CD14-positive monocyte (primary cell): ENCODE results near the gene SNAPC2. TPM values are rescaled to one million over a fixed set of nuclear protein-coding genes. Genes with fewer than 3 reads are reported as not detected.

Experiments
- DNase-seq, 3 donors: peaks; one replicate each; pipeline ENCODE4 v3.0.0-alpha.2; 2011 to 2022
- H2AFZ ChIP-seq: 2 replicates; pipeline ENCODE4 v1.6.0; 2012; ENCODE audit warnings: mild to moderate bottlenecking, low read depth, low read length, inconsistent platforms; ENCODE audit not compliant: insufficient read depth, poor library complexity, severe bottlenecking
- H3K27ac ChIP-seq, 2 donors: 1 replicate in 1 of 2; 2 replicates in 1 of 2; pipeline ENCODE4 v1.5.1; 2012 to 2013; ENCODE audit warnings: low read length in 2 of 2, control low read depth in 1 of 2, inconsistent platforms in 1 of 2, low read depth in 1 of 2, mild to moderate bottlenecking in 1 of 2
- H3K27me3 ChIP-seq, 2 donors: one replicate each; pipeline versions ENCODE4 v1.6.0 to v1.6.1; 2011 to 2013; ENCODE audit warnings: low read length in 2 of 2; ENCODE audit not compliant: control insufficient read depth in 2 of 2, insufficient read depth in 2 of 2
- H3K36me3 ChIP-seq, 2 donors: replicated peaks in 1 of 2; 1 replicate in 1 of 2; 2 replicates in 1 of 2; pipeline versions ENCODE4 v1.5.1 to v1.6.1; 2012 to 2013; ENCODE audit warnings: low read length in 2 of 2, control low read depth in 1 of 2, inconsistent platforms in 1 of 2, mild to moderate bottlenecking in 1 of 2; ENCODE audit not compliant: insufficient read depth in 2 of 2, control insufficient read depth in 1 of 2
- H3K4me1 ChIP-seq, 2 donors: 1 replicate in 1 of 2; 2 replicates in 1 of 2; pipeline versions ENCODE4 v1.5.1 to v1.6.1; 2012 to 2013; ENCODE audit warnings: low read length in 2 of 2, control low read depth in 1 of 2, inconsistent platforms in 1 of 2, mild to moderate bottlenecking in 1 of 2, moderate library complexity in 1 of 2; ENCODE audit not compliant: insufficient read depth in 2 of 2, control insufficient read depth in 1 of 2
- H3K4me2 ChIP-seq: replicated peaks from 2 replicates; pipeline ENCODE3; 2012; ENCODE audit warnings: low read length, moderate library complexity, mild to moderate bottlenecking; ENCODE audit not compliant: poor library complexity, severe bottlenecking; ENCODE audit errors: extremely low read depth
- H3K4me3 ChIP-seq, 3 experiments: fragments of 200-600 bp in 1 of 3; sonication (generic) in 1 of 3; replicated peaks in 1 of 3; 1 replicate in 2 of 3; 2 replicates in 1 of 3; pipeline ENCODE4 v1.5.1; 2011 to 2013; ENCODE audit warnings: low read length in 3 of 3, mild to moderate bottlenecking in 3 of 3, control low read depth in 2 of 3, low read depth in 2 of 3, inconsistent platforms in 1 of 3, moderate library complexity in 1 of 3
- H3K79me2 ChIP-seq: 2 replicates; pipeline ENCODE4 v1.6.0; 2012; ENCODE audit warnings: mild to moderate bottlenecking, control low read depth, inconsistent platforms, low read length, moderate library complexity; ENCODE audit not compliant: insufficient read depth
- H3K9ac ChIP-seq: 2 replicates; pipeline ENCODE4 v1.6.0; 2017; ENCODE audit warnings: low read length, mild to moderate bottlenecking; ENCODE audit not compliant: insufficient read depth, poor library complexity, severe bottlenecking
- H3K9me3 ChIP-seq, 2 donors: replicated peaks in 1 of 2; 1 replicate in 1 of 2; 2 replicates in 1 of 2; pipeline versions ENCODE4 v1.5.1 to v1.6.1; 2012 to 2013; ENCODE audit warnings: low read length in 2 of 2, control low read depth in 1 of 2; ENCODE audit not compliant: control insufficient read depth in 1 of 2, insufficient read depth in 1 of 2
- H4K20me1 ChIP-seq: 2 replicates; pipeline ENCODE4 v1.6.0; 2012; ENCODE audit warnings: mild to moderate bottlenecking, low read length, control low read depth, moderate library complexity; ENCODE audit not compliant: insufficient read depth
- H3K27ac Mint-ChIP-seq, 7 donors: one replicate each; pipeline ENCODE4 v1.8.0; 2020; ENCODE audit warnings: mild to moderate bottlenecking in 7 of 7, mixed read lengths in 7 of 7, moderate library complexity in 6 of 7, inconsistent platforms in 2 of 7
- H3K27me3 Mint-ChIP-seq, 3 donors: one replicate each; pipeline ENCODE4 v1.8.0; 2021 to 2022; ENCODE audit warnings: low read depth in 3 of 3, mild to moderate bottlenecking in 3 of 3, mixed read lengths in 3 of 3, moderate library complexity in 3 of 3, inconsistent platforms in 1 of 3
- H3K36me3 Mint-ChIP-seq, 2 donors: one replicate each; pipeline ENCODE4 v1.8.0; 2020; ENCODE audit warnings: mixed read lengths in 2 of 2, inconsistent platforms in 1 of 2, mild to moderate bottlenecking in 1 of 2
- H3K4me1 Mint-ChIP-seq: one replicate; pipeline ENCODE4 v1.8.0; 2020; ENCODE audit warnings: mild to moderate bottlenecking, mixed read lengths
- H3K4me3 Mint-ChIP-seq, 2 donors: one replicate each; pipeline ENCODE4 v1.8.0; 2020; ENCODE audit warnings: mild to moderate bottlenecking in 2 of 2, mixed read lengths in 2 of 2, moderate library complexity in 1 of 2
- H3K9me3 Mint-ChIP-seq, 7 donors: one replicate each; pipeline ENCODE4 v1.8.0; 2020 to 2022; ENCODE audit warnings: mixed read lengths in 7 of 7, mild to moderate bottlenecking in 6 of 7, moderate library complexity in 6 of 7, inconsistent platforms in 2 of 7
- WGBS: methylation state at CpG from one replicate; pipeline ENCODE4 v1.1.5; 2013; ENCODE audit warnings: missing lambda C conversion rate; ENCODE audit not compliant: insufficient coverage; 5-methylcytosine and 5-hydroxymethylcytosine counted together
- intact Hi-C, 2 donors: fragments of 100-400 bp; cut with micrococcal nuclease; formaldehyde crosslinking; loops; one replicate each; pipeline versions ENCODE4 v1.15.0 to v1.15.1; 2023
- polyA plus RNA-seq, 3 donors: library from polyadenylated mRNA; depleted of rRNA in 1 of 3; unstranded in 2 of 3; stranded (reverse) in 1 of 3; fragments of 300-500 nt in 2 of 3; fragments of >200 nt in 1 of 3; fragmentation: Illumina TruSeq in 2 of 3; gene quantifications; 1 replicate in 2 of 3; 2 replicates in 1 of 3; pipeline ENCODE4 v1.2.3, GENCODE V29; 2012 to 2021
- TF ChIP-seq, protein P1 (sequence below): fragments of 200-600 bp; IDR thresholded peaks from one replicate; pipeline ENCODE4 v1.8.0; 2022; ENCODE audit warnings: antibody characterized with exemption, mild to moderate bottlenecking

SNAPC2 gene
- polyA plus RNA-seq, 3 donors, result 15.7 to 27.5 (median 18.3) TPM

DNA sequence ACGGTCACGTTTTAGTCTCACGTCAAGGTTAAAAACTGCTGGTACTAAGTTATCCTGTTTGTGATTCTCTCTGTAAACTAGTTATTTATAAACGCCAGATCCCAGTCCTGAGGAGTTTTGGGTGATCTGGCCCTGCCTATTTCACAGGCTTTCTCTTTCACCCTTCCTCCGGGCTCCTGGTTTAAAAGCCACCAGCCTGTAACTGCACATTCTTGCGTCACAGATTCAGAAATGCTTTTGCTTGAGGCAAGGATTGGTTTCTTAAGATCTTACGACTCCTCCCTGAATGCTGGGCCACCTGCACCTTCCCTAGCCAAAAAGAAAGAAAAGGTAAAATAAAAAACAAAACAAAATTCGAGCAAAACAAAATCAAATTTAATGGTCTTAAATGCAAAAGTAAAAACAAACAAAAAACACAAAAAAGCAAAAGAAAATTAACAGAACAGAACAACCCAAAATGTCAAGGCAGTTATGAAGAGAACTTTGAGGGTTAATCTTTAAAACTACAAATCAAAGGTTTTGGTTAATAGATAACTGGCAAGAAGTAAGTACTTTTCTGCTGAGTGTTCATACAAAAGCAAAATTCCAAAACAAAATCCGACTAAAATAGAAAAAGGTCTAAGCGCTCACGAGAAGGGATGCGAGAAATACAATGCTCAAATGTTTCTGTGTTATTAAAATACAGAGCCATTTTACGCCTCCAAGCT, 41.9 kb downstream of the SNAPC2 start:
- Mint-ChIP-seq H3K9me3 (no peaks in the 10 kb centered on the region), H3K36me3 (peaks cover 53 to 88% of the 10 kb centered on the region in 2 donors), H3K27ac (peak overlapping the region in 2 of 7 donors; percentile 23 to 67), H3K4me3 (no peak overlapping the region), H3K27me3 (peaks cover 0 to 1% (median 0%) of the 10 kb centered on the region in 3 donors), H3K4me1 (peaks cover 3% of the 10 kb centered on the region)
- Histone ChIP-seq H3K36me3 (peaks cover 64 to 86% of the 10 kb centered on the region in 2 donors), H3K9me3 (no peaks in the 10 kb centered on the region), H3K9ac (no peak overlapping the region), H2AFZ (no peak overlapping the region), H3K4me3 (no peak overlapping the region), H3K27me3 (no peaks in the 10 kb centered on the region), H3K27ac (no peak overlapping the region), H4K20me1 (no peaks in the 10 kb centered on the region), H3K79me2 (no peaks in the 10 kb centered on the region), H3K4me1 (no peaks in the 10 kb centered on the region), H3K4me2 (no peak overlapping the region)
- TF ChIP-seq, protein P1, sequence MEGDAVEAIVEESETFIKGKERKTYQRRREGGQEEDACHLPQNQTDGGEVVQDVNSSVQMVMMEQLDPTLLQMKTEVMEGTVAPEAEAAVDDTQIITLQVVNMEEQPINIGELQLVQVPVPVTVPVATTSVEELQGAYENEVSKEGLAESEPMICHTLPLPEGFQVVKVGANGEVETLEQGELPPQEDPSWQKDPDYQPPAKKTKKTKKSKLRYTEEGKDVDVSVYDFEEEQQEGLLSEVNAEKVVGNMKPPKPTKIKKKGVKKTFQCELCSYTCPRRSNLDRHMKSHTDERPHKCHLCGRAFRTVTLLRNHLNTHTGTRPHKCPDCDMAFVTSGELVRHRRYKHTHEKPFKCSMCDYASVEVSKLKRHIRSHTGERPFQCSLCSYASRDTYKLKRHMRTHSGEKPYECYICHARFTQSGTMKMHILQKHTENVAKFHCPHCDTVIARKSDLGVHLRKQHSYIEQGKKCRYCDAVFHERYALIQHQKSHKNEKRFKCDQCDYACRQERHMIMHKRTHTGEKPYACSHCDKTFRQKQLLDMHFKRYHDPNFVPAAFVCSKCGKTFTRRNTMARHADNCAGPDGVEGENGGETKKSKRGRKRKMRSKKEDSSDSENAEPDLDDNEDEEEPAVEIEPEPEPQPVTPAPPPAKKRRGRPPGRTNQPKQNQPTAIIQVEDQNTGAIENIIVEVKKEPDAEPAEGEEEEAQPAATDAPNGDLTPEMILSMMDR, result no peak
- 96% methylated on average over 5 of the region's 13 CpGs for WGBS
- intact Hi-C loops, result loop anchor here in 1 of 2 donors (10.0 kb wide), 1 partner anchor 193 kb away; no protein-coding TSS in a partner anchor
- DNase-seq, result no peak

DNA sequence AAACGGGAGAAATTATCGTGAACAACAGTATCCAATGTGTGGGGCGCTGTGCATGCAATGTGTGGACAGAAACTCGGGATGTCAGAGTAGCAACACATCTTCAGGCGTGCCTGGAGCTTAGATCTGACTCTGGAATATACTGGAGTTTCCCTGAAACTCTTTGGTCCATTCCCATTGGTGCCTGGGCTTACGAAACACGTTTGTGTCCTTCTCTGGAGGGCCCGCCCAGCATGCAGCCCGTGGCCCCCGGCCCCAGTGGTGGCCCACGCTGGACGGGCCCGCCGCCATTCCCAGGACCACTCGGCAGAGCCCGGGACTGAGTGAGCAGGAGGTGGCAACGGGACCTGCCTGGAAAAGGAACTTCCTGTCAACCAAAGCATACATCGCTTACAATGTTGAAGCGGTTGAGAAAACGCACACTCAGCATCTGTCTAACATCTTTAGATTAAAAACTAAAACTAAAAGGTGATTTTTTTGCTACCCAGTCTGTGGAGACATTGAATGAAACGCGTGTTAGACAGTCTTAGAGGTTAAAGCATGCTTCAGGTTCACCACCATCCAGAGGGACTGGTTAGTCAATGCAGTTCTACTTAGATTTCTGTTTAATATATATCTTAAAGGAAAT, 42.6 kb downstream of the SNAPC2 start:
- TF ChIP-seq, protein P1, result no peak
- no peak overlapping the region for H3K27ac Mint-ChIP-seq
- no peaks in the 10 kb centered on the region for H3K9me3 ChIP-seq

More for the DNA sequence above, 42.6 kb downstream of the SNAPC2 start:
- intact Hi-C loops, result loop anchor here in 1 of 2 donors (10.0 kb wide), 1 partner anchor 192 kb away; no protein-coding TSS in a partner anchor
- no peak overlapping the region for H3K4me3 ChIP-seq
- H3K36me3 ChIP-seq, result peaks cover 71 to 91% of the 10 kb centered on the region in 2 donors
- H3K79me2 ChIP-seq, result no peaks in the 10 kb centered on the region
- H4K20me1 ChIP-seq, result no peaks in the 10 kb centered on the region
- H3K9ac ChIP-seq, result no peak overlapping the region
- peaks cover 3% of the 10 kb centered on the region for H3K4me1 Mint-ChIP-seq
- H3K4me1 ChIP-seq, result no peaks in the 10 kb centered on the region
- no peak overlapping the region for H3K4me2 ChIP-seq
- peaks cover 60 to 89% of the 10 kb centered on the region in 2 donors for H3K36me3 Mint-ChIP-seq
- no peak overlapping the region for H3K27ac ChIP-seq
- no peak for DNase-seq
- no peak overlapping the region for H3K4me3 Mint-ChIP-seq
- no peaks in the 10 kb centered on the region for H3K27me3 ChIP-seq
- peaks cover 0 to 1% (median 0%) of the 10 kb centered on the region in 3 donors for H3K27me3 Mint-ChIP-seq
- no peaks in the 10 kb centered on the region for H3K9me3 Mint-ChIP-seq
- H2AFZ ChIP-seq, result no peak overlapping the region
- WGBS, result 96% methylated on average over 16 of the region's 22 CpGs
